IMR-90 (cell line): ENCODE data around the gene FGFR4. TPM values are rescaled to one million over a fixed set of nuclear protein-coding genes. Genes with fewer than 3 reads are reported as not detected.

Source experiments
- ATAC-seq: fragments of 200-7000 bp; cut with Tn5 transposase; 2 replicates; pipeline ENCODE4 v1.9.1; 2020; ENCODE audit warnings: low read depth, mild to moderate bottlenecking, moderate library complexity
- BruUV-seq: library from RNA; stranded (reverse); fragments of 400-500 nt; replicated peaks from 2 replicates; lab custom pipeline; 2021; lab: Mats Ljungman, UMichigan
- CTCF ChIA-PET: fragments of 300-600 bp; formaldehyde crosslinking; extraction: SDS; loops from one replicate; lab custom pipeline; 2021; ENCODE audit warnings: antibody characterized with exemption; lab: Yijun Ruan, JAX
- POLR2A ChIA-PET: fragments of 300-600 bp; sonication (Branson Sonifier 250); formaldehyde crosslinking; loops from one replicate; lab custom pipeline; 2022; ENCODE audit warnings: antibody characterized with exemption; ENCODE audit not compliant: unreplicated experiment; lab: Charles Lee
- DNase-seq: peaks from one replicate; pipeline ENCODE4 v3.0.0; 2013
- H2AFZ ChIP-seq: replicated peaks from 2 replicates; pipeline ENCODE3; 2013; ENCODE audit warnings: low read length, mild to moderate bottlenecking; ENCODE audit not compliant: poor library complexity
- H2AK5ac ChIP-seq: 2 replicates; pipeline ENCODE4 v1.6.1; 2013; ENCODE audit warnings: low read depth, low read length, inconsistent platforms
- H2AK9ac ChIP-seq: replicated peaks from 2 replicates; pipeline ENCODE3; 2013; ENCODE audit warnings: mild to moderate bottlenecking, low read depth, low read length, moderate library complexity; ENCODE audit not compliant: poor library complexity
- H2BK120ac ChIP-seq: 2 replicates; pipeline ENCODE4 v1.6.1; 2013; ENCODE audit warnings: low read depth, low read length, inconsistent platforms
- H2BK15ac ChIP-seq: 3 replicates; pipeline ENCODE4 v1.6.1; 2013; ENCODE audit warnings: low read depth, low read length, inconsistent platforms
- H2BK20ac ChIP-seq: 2 replicates; pipeline ENCODE4 v1.6.1; 2013; ENCODE audit warnings: low read depth, mild to moderate bottlenecking, inconsistent platforms, low read length, moderate library complexity
- H2BK5ac ChIP-seq: 2 replicates; pipeline ENCODE4 v1.6.1; 2013; ENCODE audit warnings: mild to moderate bottlenecking, low read depth, low read length, inconsistent platforms; ENCODE audit not compliant: poor library complexity, severe bottlenecking
- H3K14ac ChIP-seq: replicated peaks from 2 replicates; pipeline ENCODE4 v1.6.1; 2013; ENCODE audit warnings: low read depth, low read length, inconsistent platforms
- H3K18ac ChIP-seq: 2 replicates; pipeline ENCODE4 v1.6.1; 2013; ENCODE audit warnings: low read depth, low read length, control low read depth
- H3K23ac ChIP-seq: 2 replicates; pipeline ENCODE4 v1.6.1; 2013; ENCODE audit warnings: low read depth, low read length, inconsistent platforms
- H3K27ac ChIP-seq: 2 replicates; pipeline ENCODE4 v1.5.1; 2013; ENCODE audit warnings: mild to moderate bottlenecking, control low read depth, low read length; ENCODE audit not compliant: insufficient read depth
- H3K27me3 ChIP-seq: 2 replicates; pipeline ENCODE4 v1.6.1; 2013; ENCODE audit warnings: low read length; ENCODE audit not compliant: control insufficient read depth, insufficient read depth
- H3K36me3 ChIP-seq: 2 replicates; pipeline ENCODE4 v1.6.1; 2013; ENCODE audit warnings: low read length, mixed read lengths; ENCODE audit not compliant: control insufficient read depth, insufficient read depth
- H3K4ac ChIP-seq: 2 replicates; pipeline ENCODE4 v1.6.1; 2013; ENCODE audit warnings: low read depth, low read length, inconsistent platforms
- H3K4me1 ChIP-seq: 2 replicates; pipeline ENCODE4 v1.6.1; 2013; ENCODE audit warnings: low read length, mixed read lengths; ENCODE audit not compliant: control insufficient read depth, insufficient read depth
- H3K4me2 ChIP-seq: 2 replicates; pipeline ENCODE4 v1.6.1; 2013; ENCODE audit warnings: low read depth, mild to moderate bottlenecking, control low read depth, low read length, moderate library complexity
- H3K4me3 ChIP-seq: 2 replicates; pipeline ENCODE4 v1.5.1; 2013; ENCODE audit warnings: low read depth, mild to moderate bottlenecking, control low read depth, low read length, moderate library complexity; ENCODE audit not compliant: insufficient read depth
- H3K56ac ChIP-seq: 2 replicates; pipeline ENCODE4 v1.6.1; 2013; ENCODE audit warnings: low read length, inconsistent platforms; ENCODE audit not compliant: insufficient read depth; ENCODE audit errors: extremely low read depth
- H3K79me1 ChIP-seq, 2 experiments: 2 replicates each; pipeline ENCODE4 v1.6.1; 2013; ENCODE audit warnings: low read length in 2 of 2, inconsistent platforms in 1 of 2, low read depth in 1 of 2
- H3K9ac ChIP-seq: 2 replicates; pipeline ENCODE4 v1.6.1; 2013; ENCODE audit warnings: low read depth, low read length, control low read depth
- H3K9me1 ChIP-seq: 2 replicates; pipeline ENCODE4 v1.6.1; 2013; ENCODE audit warnings: low read length, inconsistent platforms; ENCODE audit not compliant: insufficient read depth
- H3K9me3 ChIP-seq: 2 replicates; pipeline ENCODE4 v1.6.1; 2013; ENCODE audit warnings: low read length; ENCODE audit not compliant: control insufficient read depth, insufficient read depth
- H4K20me1 ChIP-seq: 2 replicates; pipeline ENCODE4 v1.6.1; 2013; ENCODE audit warnings: low read length, inconsistent platforms; ENCODE audit not compliant: insufficient read depth
- H4K5ac ChIP-seq: 2 replicates; pipeline ENCODE4 v1.6.1; 2013; ENCODE audit warnings: mild to moderate bottlenecking, low read depth, low read length, control low read depth
- H4K8ac ChIP-seq, 2 experiments: 2 replicates each; pipeline ENCODE4 v1.6.1; 2013; ENCODE audit warnings: low read depth in 2 of 2, low read length in 2 of 2, control low read depth in 1 of 2, inconsistent platforms in 1 of 2
- H4K91ac ChIP-seq: 2 replicates; pipeline ENCODE4 v1.6.1; 2013; ENCODE audit warnings: low read depth, low read length, inconsistent platforms; ENCODE audit not compliant: insufficient read depth
- FOS ChIP-seq: fragments of 150-350 bp; IDR thresholded peaks from 2 replicates; pipeline ENCODE4 v1.6.1; 2016; ENCODE audit warnings: low read depth, low read length
- RFX5 ChIP-seq: IDR thresholded peaks from 2 replicates; pipeline ENCODE4 v1.8.0; 2012; ENCODE audit warnings: low read depth, mild to moderate bottlenecking, low read length, moderate library complexity
- WGBS, 2 experiments: methylation state at CpG; one replicate each; pipeline versions ENCODE4 v1.1.5 to v1.1.7; 2013; ENCODE audit warnings: missing lambda C conversion rate in 2 of 2; ENCODE audit not compliant: insufficient read length in 1 of 2; ENCODE audit errors: extremely low coverage in 2 of 2; 5-methylcytosine and 5-hydroxymethylcytosine counted together
- dilution Hi-C: fragments of 300-500 bp; cut with HindIII; formaldehyde crosslinking; loops from one replicate; pipeline ENCODE4 v1.14.3; 2018; ENCODE audit warnings: low sequenced_read_pairs; ENCODE audit not compliant: unreplicated experiment
- in situ Hi-C: fragments of 300-500 bp; cut with MboI; formaldehyde crosslinking; loops from 3 replicates; pipeline ENCODE4 v1.14.3; 2019; ENCODE audit warnings: low sequenced_read_pairs, inconsistent platforms, mixed read lengths
- intact Hi-C: fragments of 100-400 bp; cut with micrococcal nuclease; formaldehyde crosslinking; loops from 2 replicates; pipeline ENCODE4 v1.10.0; 2022
- polyA plus RNA-seq, 3 experiments: library from polyadenylated mRNA; depleted of rRNA; stranded (reverse); fragments of >200 nt; gene quantifications; 2 replicates each; pipeline ENCODE4 v1.2.3, GENCODE V29; 2012; ENCODE audit warnings: low replicate concordance in 1 of 3
- total RNA-seq: library from RNA; depleted of rRNA; stranded (reverse); fragments of >200 nt; gene quantifications from 2 replicates; pipeline ENCODE4 v1.2.3, GENCODE V29; 2012

FGFR4 gene
- total and polyA plus RNA-seq, 2 of the 4 experiments (the other 2 are of a cell fraction): 0.90 to 2.4 TPM

GRCh38 chr5:177141496-177141895, 54.8 kb downstream of the FGFR4 start:
- H2BK120ac ChIP-seq: no peak overlapping the region
- H2BK5ac ChIP-seq: no peak overlapping the region
- H2BK20ac ChIP-seq: no peak overlapping the region
- H3K79me1 ChIP-seq: peaks cover 24 to 60% of the 10 kb centered on the region in 2 experiments
- ATAC-seq (no peak), DNase-seq (no peak)
- peaks cover 22% of the 10 kb centered on the region for H3K36me3 ChIP-seq
- H3K27me3 ChIP-seq: no peaks in the 10 kb centered on the region
- dilution Hi-C loops: no loop called here
- H3K9me1 ChIP-seq: peaks cover 8% of the 10 kb centered on the region
- no peak overlapping the region for H3K4me2 ChIP-seq
- H3K4me1 ChIP-seq: peaks cover 5% of the 10 kb centered on the region
- no TSS peak for BruUV-seq
- no peak overlapping the region for H3K18ac ChIP-seq
- H3K4ac ChIP-seq: no peak overlapping the region
- H3K27ac ChIP-seq: no peak overlapping the region
- H3K4me3 ChIP-seq: no peak overlapping the region
- H2BK15ac ChIP-seq: no peak overlapping the region
- no peak overlapping the region for H4K8ac ChIP-seq
- H4K5ac ChIP-seq: no peak overlapping the region
- H2AFZ ChIP-seq: no peak overlapping the region
- H2AK9ac ChIP-seq: no peak overlapping the region
- H3K9me3 ChIP-seq: no peaks in the 10 kb centered on the region
- no peak overlapping the region for H3K56ac ChIP-seq
- 97% methylated on average over 3 of the region's 3 CpGs; no CpG with 5 or more reads in 1 of the 2 experiments for WGBS, 2 experiments
- H4K20me1 ChIP-seq: peaks cover 21% of the 10 kb centered on the region; the same call in 1 of the 2 replicates
- TF ChIP-seq FOS: no peak
- no peak for TF ChIP-seq RFX5
- no peak overlapping the region for H3K14ac ChIP-seq
- ChIA-PET POLR2A (no interaction called here), CTCF (no interaction called here)
- H2AK5ac ChIP-seq: no peak overlapping the region
- H3K9ac ChIP-seq: no peak overlapping the region
- no peak overlapping the region for H4K91ac ChIP-seq
- in situ Hi-C loops: no loop called here
- intact Hi-C loops: no loop called here
- no peak overlapping the region for H3K23ac ChIP-seq
